C1 segment of cervical spinal cord (tissue), 14 donors: ENCODE results near the gene BCHE.
"Not testable (repeated sequence)": the region's sequence is repeated elsewhere in the genome, so short reads cannot be mapped to it uniquely, and the experiment has no call there.

Source experiments
- DNase-seq, 14 donors: peaks; one replicate each; lab custom pipeline; 2025; lab: John Stamatoyannopoulos, UW

The BCHE gene

DNA sequence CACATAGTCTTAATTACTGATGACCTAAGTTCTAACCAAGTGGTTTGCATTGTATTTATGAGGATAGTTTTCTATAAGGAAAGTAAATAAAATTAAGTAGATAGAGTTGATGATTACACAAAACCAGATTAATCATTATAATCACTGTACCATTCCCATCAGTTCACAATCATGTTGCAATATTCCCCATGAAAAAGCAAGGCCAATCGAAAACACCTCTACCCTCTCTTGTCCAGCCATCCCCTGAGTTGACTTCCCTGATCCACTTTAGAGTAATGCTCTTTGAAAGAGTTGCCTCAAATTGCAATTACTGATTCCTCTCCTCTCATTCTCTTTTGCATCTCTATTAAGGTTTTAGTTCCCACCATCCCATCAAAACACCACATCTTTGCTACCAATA lies 21.0 kb downstream of the BCHE start:
- no peak for DNase-seq

DNA sequence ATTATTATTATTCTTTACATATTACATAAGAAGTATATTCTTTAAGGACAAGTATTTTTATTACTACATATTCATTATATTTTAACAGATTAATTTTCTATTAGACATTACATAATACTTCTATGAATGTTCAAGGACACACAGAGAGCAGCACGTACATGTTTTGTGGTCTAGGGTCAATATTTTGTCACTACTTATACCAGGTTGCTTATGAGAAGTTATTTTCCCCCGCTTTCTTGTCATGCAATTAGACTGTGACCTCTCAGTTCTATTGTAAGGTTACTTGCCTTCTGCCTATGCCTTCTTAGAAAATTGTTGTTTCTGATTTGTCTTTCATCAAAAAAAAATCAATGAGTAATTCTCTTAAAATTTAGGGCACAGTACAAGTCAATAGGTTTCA lies 21.5 kb downstream of the BCHE start:
- DNase-seq: no peak

DNA sequence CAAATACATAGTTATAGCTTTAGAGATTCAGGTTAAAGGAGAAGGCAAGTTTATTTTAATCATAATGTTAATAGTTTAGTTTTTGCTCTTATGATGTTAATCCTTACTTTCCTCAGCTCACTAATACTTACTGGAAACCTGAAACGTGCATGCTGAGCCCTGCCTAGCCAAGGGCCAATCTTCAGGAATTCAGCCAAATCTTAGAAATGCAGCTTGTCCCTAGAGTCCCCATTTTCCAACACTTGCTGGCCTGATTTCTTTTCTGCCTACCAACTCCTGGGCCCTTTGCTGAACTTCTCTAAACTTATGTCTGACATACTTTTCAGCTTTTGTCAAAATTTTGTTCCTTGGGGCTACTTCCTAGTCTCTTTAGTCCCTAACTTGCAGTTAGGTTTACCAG lies 22.8 kb downstream of the BCHE start:
- no peak for DNase-seq

DNA sequence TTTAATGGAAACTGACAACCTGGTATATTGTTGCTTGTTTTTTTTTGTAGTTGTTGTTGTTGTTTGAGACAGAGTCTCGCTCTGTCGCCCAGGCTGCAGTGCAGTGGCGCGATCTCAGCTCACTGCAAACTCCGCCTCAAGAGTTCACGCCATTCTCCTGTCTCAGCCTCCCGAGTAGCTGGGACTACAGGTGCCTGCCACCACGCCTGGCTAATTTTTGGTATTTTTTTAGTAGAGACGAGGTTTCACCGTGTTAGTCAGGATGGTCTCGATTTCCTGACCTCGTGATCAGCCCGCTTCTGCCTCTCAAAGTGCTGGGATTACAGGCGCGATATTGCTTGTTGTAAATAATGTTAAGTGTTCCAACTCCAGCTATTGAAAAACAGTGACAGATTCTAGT lies 29.3 kb downstream of the BCHE start:
- DNase-seq: not testable (repeated sequence)

DNA sequence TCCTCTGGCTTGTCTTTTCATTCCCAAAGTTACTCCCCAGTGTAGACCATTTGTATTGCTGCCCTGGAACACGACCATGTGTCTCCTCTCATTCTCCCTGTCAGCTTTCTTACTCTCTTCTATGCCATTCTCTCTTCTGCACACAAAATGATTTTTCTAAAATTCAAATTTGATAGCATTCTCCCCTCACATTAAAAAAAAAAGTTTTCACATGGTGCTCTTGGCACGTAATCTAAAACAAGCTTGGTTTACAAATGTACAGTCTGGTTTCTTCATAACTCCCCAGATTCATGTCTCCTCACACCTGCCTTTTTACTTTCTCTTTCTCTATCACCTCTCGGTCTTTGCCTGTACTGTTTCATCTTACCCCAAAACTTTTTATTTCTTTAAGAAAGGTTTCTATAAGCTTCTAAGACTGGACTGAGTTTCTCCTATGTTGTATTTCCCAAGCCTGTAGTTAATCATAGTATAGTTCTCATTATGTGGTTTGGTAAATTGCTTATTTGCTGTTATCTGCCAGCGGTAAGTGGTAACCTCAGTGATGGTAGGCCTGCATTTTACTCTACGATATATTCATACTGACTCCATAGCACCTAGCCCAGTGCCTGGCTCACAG lies 31.2 kb downstream of the BCHE start:
- no peak for DNase-seq

DNA sequence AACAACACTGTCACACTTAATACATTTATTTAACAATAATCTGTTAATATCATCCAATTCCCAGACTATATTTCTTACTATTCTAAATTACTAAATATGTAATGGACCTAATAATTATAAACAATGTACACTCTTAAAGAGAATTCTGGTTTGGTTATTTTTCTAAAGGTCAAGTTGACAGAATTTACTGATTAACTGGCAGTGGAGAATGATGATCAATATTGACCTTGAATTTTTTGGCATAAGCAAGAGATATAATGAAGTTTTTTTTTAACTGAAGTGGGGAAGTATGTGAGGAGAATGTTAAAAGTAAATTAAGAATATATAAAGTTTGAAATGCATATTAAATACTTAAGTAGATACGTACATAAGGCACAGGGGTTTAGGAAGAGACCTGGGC lies 33.8 kb downstream of the BCHE start:
- DNase-seq: no peak

DNA sequence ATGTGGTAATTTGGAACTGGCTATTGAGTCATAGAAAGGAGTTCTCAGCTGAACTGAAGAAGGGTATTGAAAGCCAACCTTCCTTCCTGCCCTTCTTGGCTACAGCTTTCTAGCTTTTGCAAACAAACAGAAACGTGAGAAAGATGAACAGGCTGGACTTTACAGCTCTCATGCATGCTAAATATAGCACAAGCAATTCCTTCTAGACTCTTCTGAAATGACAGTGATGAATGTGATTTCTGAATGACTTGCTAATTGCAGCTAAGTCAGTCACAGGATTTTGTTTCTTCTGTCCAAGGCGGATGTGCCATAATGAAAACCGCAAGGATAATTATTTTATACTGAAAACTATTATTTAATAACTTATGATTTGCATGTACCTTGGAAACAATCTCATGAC lies 36.3 kb downstream of the BCHE start:
- no peak for DNase-seq

DNA sequence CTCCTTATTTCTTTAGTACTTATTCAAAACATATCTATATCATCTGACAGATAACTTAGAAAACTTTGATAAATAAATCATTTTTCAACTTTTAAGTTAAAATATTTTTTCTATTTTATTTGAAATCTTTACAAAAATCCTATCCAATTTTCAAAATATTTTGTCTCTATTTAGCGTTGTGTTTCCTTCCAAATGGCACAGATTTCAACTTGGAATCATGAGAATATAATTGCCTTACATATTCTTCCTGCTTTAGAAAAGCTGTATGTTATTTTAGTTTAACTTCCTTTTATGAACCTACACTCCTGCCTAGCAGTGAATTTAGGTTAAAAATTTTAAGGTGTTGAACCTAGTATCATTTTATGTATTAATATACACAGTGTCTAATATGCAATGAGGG lies 38.2 kb downstream of the BCHE start:
- DNase-seq: no peak

DNA sequence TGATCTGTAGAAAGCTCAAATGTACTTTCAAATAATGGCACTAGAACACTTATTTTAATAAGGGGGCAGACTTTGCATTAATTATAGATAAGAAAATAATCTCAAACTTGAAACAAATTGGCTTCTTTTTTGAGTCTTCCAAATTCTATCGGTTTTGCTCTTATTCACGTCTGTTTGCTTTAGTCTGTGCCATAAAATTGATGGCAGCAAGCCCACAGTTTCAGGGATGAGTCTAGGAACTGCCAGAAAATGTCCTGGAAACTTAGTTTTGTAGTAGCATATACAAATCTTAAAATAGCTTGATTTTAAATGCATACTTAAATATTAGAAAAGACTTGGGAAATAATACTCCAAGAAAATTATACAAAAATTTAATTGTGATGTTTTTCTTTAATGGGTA lies 39.7 kb downstream of the BCHE start:
- no peak for DNase-seq

DNA sequence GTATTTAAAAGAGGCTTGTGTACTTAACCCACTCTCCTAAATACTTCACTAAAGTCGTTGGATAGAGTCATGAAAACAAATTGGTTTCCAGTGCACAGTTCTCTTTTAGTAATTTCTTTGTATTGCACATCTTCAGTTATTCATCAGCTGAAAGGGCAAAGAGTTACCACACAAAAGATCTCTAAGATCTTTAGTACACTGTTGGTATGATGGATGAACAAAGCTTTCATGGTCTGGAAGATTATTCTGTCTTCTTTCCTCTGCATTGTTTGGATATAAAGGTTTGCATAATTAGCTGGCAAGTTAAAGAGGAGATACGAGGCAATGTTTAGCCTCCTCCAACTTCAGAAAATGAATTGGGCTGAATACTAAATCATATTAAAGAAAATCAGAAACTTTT lies 40.5 kb downstream of the BCHE start:
- DNase-seq: no peak

DNA sequence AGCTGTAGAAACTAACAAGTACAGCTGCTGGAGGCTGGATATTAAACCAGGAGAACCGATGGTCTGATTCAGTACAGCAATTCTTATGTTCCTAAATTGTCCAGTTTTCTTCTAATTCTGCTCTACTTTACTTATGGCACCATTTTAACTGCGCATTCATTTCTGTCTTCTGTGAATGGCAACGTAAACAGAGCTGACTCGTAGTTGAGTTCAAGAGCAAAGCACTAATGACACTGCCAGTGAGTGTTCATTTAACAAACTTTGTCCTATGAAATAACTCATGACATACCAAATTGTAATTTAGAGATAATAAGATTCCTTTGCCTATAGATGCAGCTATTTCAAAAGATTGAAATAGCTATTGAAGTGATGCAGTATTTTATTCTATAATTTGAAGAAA lies 48.7 kb downstream of the BCHE start:
- DNase-seq: no peak

DNA sequence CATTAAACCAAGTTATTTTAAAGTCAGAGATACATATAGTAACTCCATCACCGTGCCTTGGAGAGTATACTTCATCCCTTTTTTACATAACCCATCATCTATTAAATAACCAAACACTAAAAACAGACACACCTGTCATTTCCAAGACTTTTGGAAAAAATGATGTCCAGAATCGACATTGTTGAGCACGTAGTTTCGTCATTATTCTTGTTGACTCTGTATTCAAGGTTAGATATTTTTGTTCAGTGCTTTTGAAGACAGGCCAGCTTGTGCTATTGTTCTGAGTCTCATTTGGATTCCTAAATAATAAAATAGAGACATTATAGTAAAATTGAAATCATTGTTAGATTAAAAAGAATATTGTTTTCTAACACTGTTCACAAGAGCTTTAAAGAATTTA lies 51.2 kb downstream of the BCHE start:
- no peak for DNase-seq

DNA sequence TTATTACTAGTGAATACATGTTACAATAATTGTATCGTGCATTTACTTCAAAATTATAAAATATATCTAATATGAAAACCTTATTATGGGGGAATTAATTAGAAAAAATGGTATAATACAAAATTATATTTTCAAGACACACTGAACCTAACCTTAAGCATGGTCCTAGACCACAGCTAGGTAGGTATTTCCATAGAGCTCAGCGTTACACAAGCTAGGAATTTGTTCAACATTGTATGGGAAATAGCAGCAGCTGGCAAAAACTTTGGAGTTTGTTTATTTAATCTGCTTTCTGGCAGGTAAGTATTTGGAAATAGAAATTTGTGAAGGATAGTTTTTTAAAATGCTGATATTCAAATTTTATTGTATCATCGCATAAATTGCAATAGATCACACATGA lies 52.9 kb downstream of the BCHE start:
- no peak for DNase-seq

DNA sequence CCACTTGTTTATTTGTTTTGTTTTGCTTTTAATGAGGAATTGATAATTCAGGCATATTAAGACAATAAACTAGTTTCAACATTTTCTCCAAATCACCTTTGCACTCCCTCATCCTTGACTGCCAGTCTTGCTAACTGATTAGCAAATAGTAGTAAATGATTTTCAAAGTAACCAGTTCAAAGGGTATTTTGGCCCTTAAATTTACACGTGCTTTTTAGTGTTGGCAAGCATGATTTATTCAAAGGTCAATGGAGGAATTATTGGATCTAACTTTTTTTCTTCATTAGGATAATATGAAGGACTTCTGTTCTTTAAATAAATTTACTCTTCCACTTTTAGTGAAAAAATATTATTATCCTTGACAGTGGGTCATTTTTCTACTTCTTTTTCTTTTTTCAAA lies 53.8 kb downstream of the BCHE start:
- DNase-seq: no peak

DNA sequence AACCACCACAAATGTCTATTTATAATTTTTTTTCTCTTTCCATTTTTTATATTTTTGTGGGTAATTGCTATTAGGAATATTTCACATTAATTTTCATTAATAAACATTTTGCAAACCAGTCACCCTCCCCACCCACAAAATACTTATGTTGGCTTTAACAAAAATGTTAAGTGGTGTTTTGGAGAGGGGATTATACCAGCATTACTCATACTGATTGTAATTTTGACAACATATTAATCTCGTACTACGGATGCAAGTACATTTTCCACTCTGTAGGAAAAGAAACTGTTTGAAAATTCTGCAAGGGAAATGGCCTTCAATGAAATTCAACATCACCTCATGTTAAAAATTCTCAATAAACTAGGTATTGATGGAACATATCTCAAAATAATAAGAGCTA lies 58.3 kb downstream of the BCHE start:
- DNase-seq: no peak

DNA sequence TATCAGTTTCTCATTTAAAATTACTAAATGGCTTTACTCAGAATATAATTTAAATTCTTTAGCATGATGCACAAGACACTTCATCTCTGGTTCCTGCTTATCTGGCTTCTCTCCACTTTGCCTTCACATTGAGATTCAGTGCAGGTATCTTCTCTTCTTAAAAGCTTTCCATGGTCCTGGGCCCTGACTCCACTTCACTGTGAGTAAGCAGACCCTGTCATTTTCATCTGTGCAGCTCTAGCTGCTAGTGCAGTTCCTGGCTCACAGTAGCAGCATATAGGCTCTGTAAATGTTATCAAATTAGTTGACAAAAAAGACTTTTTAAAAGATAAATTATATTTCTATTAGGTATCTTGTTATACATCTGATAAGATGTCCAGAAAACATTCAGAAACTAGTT lies 58.8 kb downstream of the BCHE start:
- no peak for DNase-seq

DNA sequence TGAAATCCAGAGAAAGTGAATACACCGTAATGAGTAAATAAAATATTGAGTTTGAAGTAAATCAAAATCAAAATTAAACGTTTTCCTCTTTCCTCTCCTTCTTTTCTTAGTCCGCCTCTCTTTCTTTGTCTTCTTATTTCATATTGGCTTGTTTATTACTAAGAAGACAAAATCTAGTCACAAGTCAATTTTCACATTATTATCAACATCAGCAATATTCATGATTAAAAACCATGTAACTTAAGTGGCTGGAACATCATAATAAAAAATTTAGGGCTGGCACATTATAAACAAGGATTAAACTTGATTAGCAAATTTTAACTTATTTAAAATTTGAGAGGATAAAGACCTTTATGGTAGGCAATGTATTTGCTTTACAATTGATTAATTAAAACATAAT lies 61.4 kb downstream of the BCHE start:
- DNase-seq: no peak

DNA sequence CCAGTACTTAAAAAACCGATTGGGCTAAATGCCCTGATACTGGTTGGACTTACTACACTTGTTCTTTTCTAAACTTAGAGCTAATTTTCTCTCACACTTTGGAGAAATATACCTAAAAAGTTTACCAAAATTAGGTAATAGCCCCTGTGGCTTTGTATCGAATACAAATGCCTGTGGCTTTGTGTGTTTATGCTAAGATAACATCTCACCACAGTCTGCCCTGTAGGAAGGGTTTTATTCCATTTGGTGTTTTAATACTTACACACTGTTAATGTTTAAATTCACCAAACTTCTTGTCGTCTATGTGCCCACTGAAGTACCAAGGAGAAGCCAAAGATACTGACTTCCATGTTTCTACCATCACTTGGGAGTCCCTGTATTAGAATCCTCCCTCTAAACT lies 66.4 kb downstream of the BCHE start:
- DNase-seq: no peak

DNA sequence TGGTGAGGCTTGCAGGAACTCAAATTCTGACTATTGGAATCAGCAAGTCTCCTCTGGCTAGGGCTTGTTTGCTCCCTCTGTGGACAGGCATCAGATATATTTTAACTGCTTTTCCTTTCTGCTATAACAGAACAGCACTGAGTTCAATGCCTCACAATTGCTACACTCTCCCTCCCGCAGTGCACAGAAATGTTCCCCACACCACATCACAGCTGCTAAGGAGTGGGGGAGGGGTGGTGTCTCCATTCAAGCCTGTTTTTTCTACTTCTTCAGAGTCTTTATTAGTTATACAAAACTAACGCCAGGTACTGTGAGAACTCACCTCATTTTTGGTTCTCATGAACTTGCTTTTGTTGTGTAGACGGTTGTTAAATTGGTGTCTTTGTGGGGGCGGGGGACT lies 68.5 kb downstream of the BCHE start:
- DNase-seq: no peak

DNA sequence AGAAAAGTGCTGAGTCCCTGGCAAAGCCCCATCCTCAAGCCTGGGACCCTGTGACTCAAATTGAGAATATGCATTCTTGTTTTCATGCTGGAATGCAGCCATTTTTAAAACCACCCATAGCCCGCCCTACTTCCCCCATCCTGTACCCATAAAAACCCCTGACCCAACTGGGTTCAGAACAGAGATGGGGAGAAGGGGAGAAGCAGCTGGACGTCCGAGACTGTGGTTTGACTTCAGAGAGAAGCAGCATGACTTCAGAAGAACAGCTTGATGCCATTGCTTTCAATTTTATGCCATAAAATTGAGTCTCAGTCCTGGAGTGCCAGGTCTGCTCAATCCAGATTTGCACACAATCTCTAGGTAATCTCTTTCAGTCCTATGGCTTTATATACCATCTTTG lies 78.2 kb downstream of the BCHE start:
- DNase-seq: no peak

DNA sequence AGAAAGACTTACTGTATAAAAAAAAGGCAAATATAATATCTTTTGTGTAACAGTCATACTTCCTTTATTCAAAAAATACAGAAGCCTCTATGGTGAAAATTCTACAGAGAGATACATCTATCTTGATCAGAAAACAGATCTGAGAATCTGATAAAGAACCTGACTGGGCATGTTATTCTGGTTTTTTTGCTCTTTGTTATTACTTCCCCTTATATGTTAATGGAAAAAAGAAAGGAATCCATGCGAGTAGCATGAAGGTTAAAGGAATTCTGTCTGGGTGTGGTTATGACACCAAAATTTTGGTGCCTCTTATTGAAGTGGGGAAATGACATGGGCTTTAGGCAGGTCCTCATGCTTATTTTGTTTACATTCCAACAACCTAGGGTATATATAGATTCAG lies 81.7 kb downstream of the BCHE start:
- DNase-seq: no peak

DNA sequence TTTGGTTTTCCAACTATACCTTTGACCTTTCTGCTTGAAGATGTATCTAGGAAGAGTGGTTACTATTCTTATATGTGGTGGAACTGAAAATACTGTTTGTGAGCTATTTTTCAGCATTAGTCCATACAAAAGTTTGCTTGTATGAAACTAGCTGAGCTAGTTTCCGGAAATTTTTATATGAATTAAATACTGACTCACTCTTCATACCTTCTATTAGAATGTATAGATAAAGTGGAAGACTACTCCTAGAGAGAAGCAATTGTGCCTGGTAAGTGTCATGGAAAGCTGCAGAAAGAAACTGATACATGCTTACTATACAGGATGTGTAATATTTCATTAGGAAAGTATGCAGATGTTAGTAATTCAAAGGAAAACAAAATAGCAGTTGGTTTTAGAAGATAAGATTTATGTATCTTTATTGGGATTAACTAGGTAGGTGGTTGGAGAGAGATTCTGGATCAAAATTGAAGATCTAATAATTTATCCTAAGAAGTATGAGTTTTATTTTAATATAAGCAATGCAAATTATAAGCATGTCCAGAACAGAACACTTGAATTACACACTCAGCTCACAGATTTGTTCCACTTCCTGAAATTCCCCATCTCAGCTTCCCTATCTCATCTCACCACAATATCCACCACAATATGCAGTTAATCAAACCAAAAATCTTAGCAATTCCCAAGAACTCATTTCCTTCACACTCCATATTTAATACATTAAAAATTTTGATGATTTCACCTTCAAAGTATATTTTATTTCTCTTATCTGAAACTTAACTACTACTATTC lies 82.8 kb downstream of the BCHE start:
- no peak for DNase-seq

DNA sequence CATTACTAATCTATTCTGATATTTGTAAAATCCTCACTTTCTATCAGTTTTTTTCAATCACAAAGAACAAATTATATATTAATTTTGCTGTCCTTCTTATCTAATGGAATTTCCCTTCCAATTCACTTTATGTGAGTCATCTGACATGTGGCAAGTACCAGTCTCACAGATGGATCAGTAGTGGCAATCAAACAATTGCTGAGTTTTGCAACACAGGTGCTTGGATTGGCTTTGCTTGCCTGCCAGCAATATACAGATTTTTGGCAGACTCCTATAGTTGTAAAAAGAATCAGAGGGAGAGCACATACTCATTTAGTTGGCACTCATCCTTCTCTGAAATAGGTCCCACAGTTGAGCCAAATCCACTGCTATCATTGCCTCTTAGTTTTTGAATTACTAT lies 83.7 kb downstream of the BCHE start:
- DNase-seq: peak in 1 of 14 donors; percentile 36

DNA sequence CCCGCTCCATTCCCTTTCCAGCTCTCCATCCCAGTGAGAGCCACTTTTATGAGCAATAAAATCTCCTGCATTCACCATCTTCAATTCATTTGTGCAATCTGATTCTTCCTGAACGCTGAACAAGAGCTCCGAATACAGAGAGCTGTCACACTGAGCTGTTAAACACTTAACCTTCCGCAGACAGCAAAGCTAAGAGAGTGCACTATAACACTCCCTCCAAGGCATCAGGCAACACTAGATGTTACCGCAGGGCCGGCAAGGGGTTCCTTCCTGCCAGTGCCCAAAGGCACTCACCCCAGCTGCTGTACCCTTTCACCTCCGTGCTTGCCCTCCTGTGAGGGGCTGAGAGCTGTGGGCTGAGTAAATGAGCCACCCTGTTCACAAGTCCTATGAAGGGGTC lies 85.6 kb downstream of the BCHE start:
- no peak for DNase-seq
